Neuronal stem cell (in vitro differentiated cells): ENCODE measurements around the gene CRIP3.
A peak's percentile ranks its signal among the peaks of the same experiment; 100 is the strongest.
"Not testable (repeated sequence)": the region's sequence is repeated elsewhere in the genome, so short reads cannot be mapped to it uniquely, and the experiment has no call there.

ENCODE experiments used
- DNase-seq: peaks from one replicate; pipeline ENCODE4 v3.0.0-alpha.2; 2013; ENCODE audit warnings: low spot score
- H2AFZ ChIP-seq: one replicate; pipeline ENCODE4 v1.6.1; 2013; ENCODE audit warnings: mild to moderate bottlenecking, low read length, inconsistent platforms
- H2AK5ac ChIP-seq: 2 replicates; pipeline ENCODE4 v1.6.1; 2013; ENCODE audit warnings: low read depth, mild to moderate bottlenecking, inconsistent platforms, low read length, moderate library complexity, mixed read lengths
- H2BK120ac ChIP-seq: 2 replicates; pipeline ENCODE4 v1.6.1; 2013; ENCODE audit warnings: low read depth, mild to moderate bottlenecking, inconsistent platforms, low read length, moderate library complexity, mixed read lengths
- H2BK12ac ChIP-seq: one replicate; pipeline ENCODE4 v1.6.1; 2013; ENCODE audit warnings: low read length, inconsistent platforms
- H2BK15ac ChIP-seq: 2 replicates; pipeline ENCODE4 v1.6.1; 2013; ENCODE audit warnings: mild to moderate bottlenecking, low read length, inconsistent platforms, mixed read lengths
- H2BK5ac ChIP-seq: one replicate; pipeline ENCODE4 v1.6.1; 2013; ENCODE audit warnings: inconsistent platforms, mild to moderate bottlenecking, low read length, moderate library complexity
- H3K14ac ChIP-seq: one replicate; pipeline ENCODE4 v1.6.1; 2013; ENCODE audit warnings: low read length, inconsistent platforms
- H3K18ac ChIP-seq: 2 replicates; pipeline ENCODE4 v1.6.1; 2013; ENCODE audit warnings: low read length, inconsistent platforms
- H3K23ac ChIP-seq: 2 replicates; pipeline ENCODE4 v1.6.1; 2013; ENCODE audit warnings: low read depth, mild to moderate bottlenecking, mixed read lengths, low read length, inconsistent platforms; ENCODE audit not compliant: poor library complexity
- H3K27ac ChIP-seq: replicated peaks from 3 replicates; pipeline ENCODE4 v1.5.1; 2013; ENCODE audit warnings: low read length, inconsistent platforms
- H3K27me3 ChIP-seq, 3 experiments: 2 replicates each; pipeline ENCODE4 v1.6.1; 2013; ENCODE audit warnings: low read length in 3 of 3, mild to moderate bottlenecking in 2 of 3, inconsistent platforms in 1 of 3, low read depth in 1 of 3, mixed read lengths in 1 of 3, moderate library complexity in 1 of 3; ENCODE audit not compliant: control insufficient read depth in 3 of 3, insufficient read depth in 3 of 3
- H3K36me3 ChIP-seq, 2 donors: replicated peaks in 1 of 2; 2 replicates each; pipeline ENCODE4 v1.6.1; 2013; ENCODE audit warnings: low read length in 2 of 2; ENCODE audit not compliant: control insufficient read depth in 2 of 2, insufficient read depth in 2 of 2
- H3K4ac ChIP-seq: 2 replicates; pipeline ENCODE4 v1.6.1; 2013; ENCODE audit warnings: inconsistent platforms, mild to moderate bottlenecking, low read length, moderate library complexity
- H3K4me1 ChIP-seq, 2 donors: 1 replicate in 1 of 2; 2 replicates in 1 of 2; pipeline ENCODE4 v1.6.1; 2013; ENCODE audit warnings: low read length in 2 of 2, low read depth in 1 of 2; ENCODE audit not compliant: control insufficient read depth in 2 of 2, insufficient read depth in 1 of 2
- H3K4me2 ChIP-seq: one replicate; pipeline ENCODE4 v1.6.1; 2013; ENCODE audit warnings: mild to moderate bottlenecking, low read length, inconsistent platforms; ENCODE audit not compliant: insufficient read depth, poor library complexity, severe bottlenecking
- H3K4me3 ChIP-seq, 2 donors: 2 replicates each; pipeline ENCODE4 v1.5.1; 2013; ENCODE audit warnings: low read length in 2 of 2, mild to moderate bottlenecking in 2 of 2, inconsistent platforms in 1 of 2, moderate library complexity in 1 of 2
- H3K79me1 ChIP-seq: one replicate; pipeline ENCODE4 v1.6.1; 2013; ENCODE audit warnings: low read depth, mild to moderate bottlenecking, inconsistent platforms, low read length, moderate library complexity
- H3K9ac ChIP-seq: one replicate; pipeline ENCODE4 v1.6.1; 2013; ENCODE audit warnings: mild to moderate bottlenecking, low read depth, low read length, inconsistent platforms; ENCODE audit not compliant: poor library complexity
- H3K9me3 ChIP-seq, 2 donors: replicated peaks in 1 of 2; 2 replicates each; pipeline versions ENCODE3 to v1.6.1; 2013; ENCODE audit warnings: low read length in 2 of 2, mild to moderate bottlenecking in 2 of 2, inconsistent platforms in 1 of 2, low read depth in 1 of 2, mixed read lengths in 1 of 2, moderate library complexity in 1 of 2; ENCODE audit not compliant: control insufficient read depth in 2 of 2, insufficient read depth in 1 of 2
- H4K8ac ChIP-seq: one replicate; pipeline ENCODE4 v1.6.1; 2013; ENCODE audit warnings: low read depth, mild to moderate bottlenecking, inconsistent platforms, low read length, moderate library complexity
- H4K91ac ChIP-seq: one replicate; pipeline ENCODE4 v1.6.1; 2013; ENCODE audit warnings: low read length, low read depth, mild to moderate bottlenecking, inconsistent platforms; ENCODE audit not compliant: poor library complexity
- WGBS, 2 donors: extraction: QIAGEN DNeasy Blood & Tissue Kit; methylation state at CpG; one replicate each; pipeline ENCODE4 v1.1.7; 2013; ENCODE audit warnings: missing lambda C conversion rate in 2 of 2, mixed read lengths in 1 of 2; ENCODE audit not compliant: insufficient read length in 2 of 2, insufficient replicate concordance in 1 of 2; ENCODE audit errors: extremely low coverage in 2 of 2; 5-methylcytosine and 5-hydroxymethylcytosine counted together

The CRIP3 gene

DNA sequence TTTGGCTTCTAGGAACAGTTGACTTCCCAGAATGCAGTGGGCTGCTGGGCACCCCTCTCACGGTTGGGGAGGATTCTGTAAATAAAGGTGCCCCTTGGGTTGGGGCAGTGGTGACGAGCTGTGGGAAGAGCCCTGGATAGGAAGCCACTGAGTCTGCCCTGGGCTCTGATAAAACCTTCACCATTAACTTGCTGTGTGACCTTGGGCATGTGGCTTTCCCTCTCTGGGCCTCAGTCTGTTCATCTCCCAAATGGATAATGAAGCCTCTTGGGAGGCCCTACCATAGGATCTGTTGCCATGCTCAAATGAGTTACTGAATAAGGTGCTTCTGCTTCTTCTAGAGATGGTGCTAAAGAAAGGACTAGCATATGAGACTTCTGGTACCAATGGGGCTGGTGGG is 3.7 kb downstream of the CRIP3 start:
- Histone ChIP-seq H3K9ac (no peak overlapping the region), H2BK12ac (no peak overlapping the region), H3K23ac (no peak overlapping the region), H2AFZ (no peak overlapping the region), H2BK120ac (no peak overlapping the region), H3K4ac (no peak overlapping the region), H2BK15ac (no peak overlapping the region), H3K14ac (no peak overlapping the region), H3K4me2 (no peak overlapping the region), H4K8ac (no peak overlapping the region), H3K27me3 (peaks cover 0 to 77% (median 4%) of the 10 kb centered on the region in 3 experiments), H3K4me3 (no peak overlapping the region), H3K36me3 (no peaks in the 10 kb centered on the region), H3K9me3 (no peaks in the 10 kb centered on the region), H3K27ac (no peak overlapping the region), H3K18ac (no peak overlapping the region), H4K91ac (no peak overlapping the region), H2BK5ac (no peak overlapping the region), H3K79me1 (peaks cover 2% of the 10 kb centered on the region), H2AK5ac (no peak overlapping the region), H3K4me1 (peaks cover 0 to 15% of the 10 kb centered on the region in 2 donors)
- DNase-seq, result no peak
- no CpG with 5 or more reads among the region's 2 CpGs for WGBS, 2 donors

DNA sequence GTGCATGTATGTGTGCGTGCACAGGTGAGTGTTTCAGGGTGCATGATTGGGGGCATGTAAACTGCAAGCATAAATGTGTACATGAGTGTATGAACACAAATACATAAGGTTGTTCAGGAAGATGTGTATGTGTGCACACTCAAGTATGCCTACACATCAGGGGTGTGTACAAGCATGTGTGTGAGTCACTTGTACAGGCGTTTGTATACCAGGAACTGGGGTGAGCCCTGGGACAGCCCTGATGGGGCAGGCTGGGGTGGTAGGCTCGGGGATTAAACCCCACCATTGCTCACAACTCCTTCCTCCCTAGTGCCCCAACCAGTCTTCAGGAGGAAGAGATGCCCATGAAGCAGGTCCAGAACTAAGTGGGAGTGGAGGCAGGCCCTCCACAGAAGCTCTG is 4.3 kb downstream of the CRIP3 start:
- no peak overlapping the region for H3K4me2 ChIP-seq
- no peak overlapping the region for H2AFZ ChIP-seq
- no peak overlapping the region for H2BK5ac ChIP-seq
- H3K23ac ChIP-seq, result no peak overlapping the region
- H3K79me1 ChIP-seq, result peaks cover 2% of the 10 kb centered on the region
- no peak overlapping the region for H3K18ac ChIP-seq
- H3K4me3 ChIP-seq, result no peak overlapping the region
- no peak overlapping the region for H2BK12ac ChIP-seq
- no peaks in the 10 kb centered on the region for H3K9me3 ChIP-seq
- peaks cover 0 to 17% of the 10 kb centered on the region in 2 donors for H3K4me1 ChIP-seq
- no peak overlapping the region for H4K91ac ChIP-seq
- no peak overlapping the region for H2BK120ac ChIP-seq
- no peak overlapping the region for H2BK15ac ChIP-seq
- WGBS, 2 donors, result no CpG with 5 or more reads among the region's 3 CpGs
- H3K9ac ChIP-seq, result no peak overlapping the region
- no peak overlapping the region for H3K14ac ChIP-seq
- H3K27me3 ChIP-seq, result peaks cover 0 to 79% (median 4%) of the 10 kb centered on the region in 3 experiments
- H3K36me3 ChIP-seq, result no peaks in the 10 kb centered on the region
- H3K4ac ChIP-seq, result no peak overlapping the region
- no peak for DNase-seq
- no peak overlapping the region for H2AK5ac ChIP-seq
- no peak overlapping the region for H3K27ac ChIP-seq
- no peak overlapping the region for H4K8ac ChIP-seq

DNA sequence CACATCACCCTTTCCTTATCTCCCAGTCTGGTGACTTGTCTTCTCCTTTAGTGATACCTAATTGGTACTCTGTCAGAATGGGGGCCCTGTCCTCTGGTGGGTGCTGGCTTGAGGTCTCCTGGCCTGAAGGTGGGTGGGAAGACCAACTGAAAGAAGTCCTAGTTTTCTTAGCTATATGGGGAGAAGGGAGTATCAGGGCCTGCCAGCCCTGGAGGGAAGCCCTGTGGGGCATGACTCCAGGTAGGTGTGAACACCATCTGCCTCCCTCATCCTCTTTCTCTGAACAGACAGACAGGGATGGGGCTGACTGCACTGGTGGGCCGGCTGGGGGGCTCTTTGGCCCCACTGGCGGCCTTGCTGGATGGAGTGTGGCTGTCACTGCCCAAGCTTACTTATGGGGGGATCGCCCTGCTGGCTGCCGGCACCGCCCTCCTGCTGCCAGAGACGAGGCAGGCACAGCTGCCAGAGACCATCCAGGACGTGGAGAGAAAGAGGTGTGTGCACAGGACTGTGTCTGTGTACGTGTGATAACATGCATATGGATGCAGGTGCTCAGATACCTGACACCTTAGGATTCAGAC is 4.8 kb downstream of the CRIP3 start:
- Histone ChIP-seq H4K8ac (no peak overlapping the region), H3K14ac (no peak overlapping the region), H2BK120ac (no peak overlapping the region), H3K4me1 (peaks cover 0 to 17% of the 10 kb centered on the region in 2 donors), H2AFZ (no peak overlapping the region), H2BK12ac (peak overlapping the region; percentile 19), H3K18ac (no peak overlapping the region), H3K23ac (peak overlapping the region; percentile 71), H3K4ac (no peak overlapping the region), H3K27me3 (peaks cover 0 to 78% (median 2%) of the 10 kb centered on the region in 3 experiments), H3K36me3 (no peaks in the 10 kb centered on the region), H3K4me3 (no peak overlapping the region), H2BK15ac (no peak overlapping the region), H4K91ac (no peak overlapping the region), H3K4me2 (no peak overlapping the region), H3K9ac (no peak overlapping the region), H3K27ac (no peak overlapping the region), H3K9me3 (no peaks in the 10 kb centered on the region), H2BK5ac (no peak overlapping the region), H2AK5ac (no peak overlapping the region), H3K79me1 (peaks cover 2% of the 10 kb centered on the region)
- no CpG with 5 or more reads among the region's 8 CpGs for WGBS, 2 donors
- DNase-seq, result no peak

DNA sequence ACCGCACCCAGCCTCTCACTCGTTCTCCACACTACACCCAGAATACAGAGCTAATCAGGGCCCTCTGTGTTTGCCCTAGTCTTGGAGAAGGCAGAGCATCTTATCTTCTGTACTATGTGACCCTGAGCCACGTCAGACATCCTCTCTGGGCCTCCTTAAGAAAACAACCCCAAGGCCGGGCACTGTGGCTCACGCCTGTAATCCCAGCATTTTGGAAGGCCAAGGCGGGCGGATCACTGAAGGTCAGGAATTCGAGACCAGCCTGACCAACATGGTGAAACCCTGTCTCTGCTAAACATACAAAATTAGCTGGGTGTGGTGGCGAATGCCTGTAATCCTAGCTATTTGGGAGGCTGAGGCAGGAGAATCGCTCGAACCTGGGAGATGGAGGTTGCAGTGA is 5.6 kb downstream of the CRIP3 start:
- not testable (repeated sequence) for H3K27ac ChIP-seq, H2AK5ac ChIP-seq, H4K8ac ChIP-seq, H3K18ac ChIP-seq, H3K9ac ChIP-seq, H4K91ac ChIP-seq, H2BK12ac ChIP-seq, H3K79me1 ChIP-seq, H3K4ac ChIP-seq, H2BK120ac ChIP-seq, H2BK5ac ChIP-seq, H3K23ac ChIP-seq, H2BK15ac ChIP-seq, H3K4me3 ChIP-seq, H3K14ac ChIP-seq, H3K4me2 ChIP-seq, DNase-seq, H3K36me3 ChIP-seq, H3K9me3 ChIP-seq, H2AFZ ChIP-seq
- WGBS, 2 donors, result no CpG with 5 or more reads among the region's 11 CpGs
- peaks cover 0 to 74% (median 2%) of the 10 kb centered on the region in 3 experiments for H3K27me3 ChIP-seq
- peaks cover 0 to 14% of the 10 kb centered on the region in 2 donors for H3K4me1 ChIP-seq
